VCaP (cell line): ENCODE data around the gene CCDC172.

Experiments
- H3K27ac ChIP-seq: fragments of 450-650 bp; 2 replicates; pipeline ENCODE4 v1.5.1; 2017
- CTCF ChIP-seq: fragments of 450-650 bp; conservative IDR thresholded peaks from 2 replicates; pipeline ENCODE4 v1.5.1; 2017; ENCODE audit warnings: mild to moderate bottlenecking, moderate library complexity

CCDC172 gene

GRCh38 chr10:116336866-116337265 is 12.6 kb downstream of the CCDC172 start:
- H3K27ac ChIP-seq: no peak overlapping the region
- no peak for TF ChIP-seq CTCF

- H3K27ac ChIP-seq: no peak overlapping the region
- no peak for TF ChIP-seq CTCF
These were observed 27.9 kb downstream of the CCDC172 start for GRCh38 chr10:116352125-116352524.

- no peak overlapping the region for H3K27ac ChIP-seq
- no peak for TF ChIP-seq CTCF
These were observed 29.6 kb downstream of the CCDC172 start for GRCh38 chr10:116353817-116354216.

- no peak overlapping the region for H3K27ac ChIP-seq
- TF ChIP-seq CTCF: no peak
These were observed 31.1 kb downstream of the CCDC172 start for GRCh38 chr10:116355341-116355740.

GRCh38 chr10:116356833-116357232 is 32.6 kb downstream of the CCDC172 start:
- no peak overlapping the region for H3K27ac ChIP-seq
- no peak for TF ChIP-seq CTCF

GRCh38 chr10:116364868-116365267 is 40.6 kb downstream of the CCDC172 start:
- H3K27ac ChIP-seq: no peak overlapping the region
- no peak for TF ChIP-seq CTCF

GRCh38 chr10:116371737-116372136 is 47.5 kb downstream of the CCDC172 start:
- TF ChIP-seq CTCF: no peak

GRCh38 chr10:116382290-116382689 is 58.0 kb downstream of the CCDC172 start:
- no peak for TF ChIP-seq CTCF
- H3K27ac ChIP-seq: no peak overlapping the region

More at GRCh38 chr10:116371737-116372136, 47.5 kb downstream of the CCDC172 start:
- no peak overlapping the region for H3K27ac ChIP-seq
